Measurements from ENCODE around the gene CHRNA7. TPM values are rescaled to one million over a fixed set of nuclear protein-coding genes. Genes with fewer than 3 reads are reported as not detected.

Gene CHRNA7
- total RNA-seq, 4 donors from 2014 or later, result 0.20 to 10.2 (median 4.2) TPM

- no peak for DNase-seq
- no peaks in the 10 kb centered on the region for H3K27me3 ChIP-seq
- in situ Hi-C loops (cut with MboI; ENCODE audit: low pct_ligation_motif_present in 1 of 4, low pct_unique_long_range_greater_than_20kb in 1 of 4, low sequenced_read_pairs in 3 of 4), result no loop called here
- intact Hi-C loops (cut with DNase I; ENCODE audit: low total_unique reads), result no loop called here
- H3K4me1 ChIP-seq, result peaks cover 0 to 11% (median 9%) of the 10 kb centered on the region in 4 donors
- 79 to 93% methylated on average over 4 to 7 of the region's 7 CpGs for WGBS, 2 donors (ENCODE audit: low coverage in 1 of 2)
- TF ChIP-seq EP300 (IDR thresholded peaks at IDR 0.05; ENCODE audit: low read depth) (no peak), POLR2A (IDR thresholded peaks at IDR 0.05) (no peak), POLR2AphosphoS5 (IDR thresholded peaks at IDR 0.05) (no peak)
- H3K9me3 ChIP-seq, result no peaks in the 10 kb centered on the region
- H3K4me3 ChIP-seq, result no peak overlapping the region
- no peak overlapping the region for H3K27ac ChIP-seq
- no peaks in the 10 kb centered on the region for H3K36me3 ChIP-seq
Observed at GRCh38 chr15:32041294-32041693, 11.0 kb downstream of the CHRNA7 start.

- Histone ChIP-seq H3K4me1 (peaks cover 0 to 11% (median 9%) of the 10 kb centered on the region in 4 donors), H3K27me3 (no peaks in the 10 kb centered on the region), H3K36me3 (no peaks in the 10 kb centered on the region), H3K27ac (no peak overlapping the region), H3K9me3 (no peaks in the 10 kb centered on the region), H3K4me3 (no peak overlapping the region)
- TF ChIP-seq EP300 (IDR thresholded peaks at IDR 0.05; ENCODE audit: low read depth) (no peak), CTCF (IDR thresholded peaks at IDR 0.05) (peak in 3 of 5 experiments; percentile 17 to 34 (median 20))
- WGBS, 2 donors (ENCODE audit: low coverage in 1 of 2), result 12 to 33% methylated on average over 1 of the region's 1 CpG
- intact Hi-C loops (cut with DNase I; ENCODE audit: low total_unique reads), result no loop called here
- in situ Hi-C loops (cut with MboI; ENCODE audit: low pct_ligation_motif_present in 1 of 4, low pct_unique_long_range_greater_than_20kb in 1 of 4, low sequenced_read_pairs in 3 of 4), result no loop called here
- DNase-seq, result no peak
Observed at GRCh38 chr15:32042269-32042972, 12.1 kb downstream of the CHRNA7 start.

- in situ Hi-C loops (cut with MboI; ENCODE audit: low pct_ligation_motif_present in 1 of 4, low pct_unique_long_range_greater_than_20kb in 1 of 4, low sequenced_read_pairs in 3 of 4) (no loop called here), intact Hi-C loops (cut with DNase I; ENCODE audit: low total_unique reads) (no loop called here)
- Histone ChIP-seq H3K36me3 (no peaks in the 10 kb centered on the region), H3K4me3 (no peak overlapping the region), H3K27me3 (no peaks in the 10 kb centered on the region), H3K4me1 (no peaks in the 10 kb centered on the region), H3K27ac (no peak overlapping the region), H3K9me3 (no peaks in the 10 kb centered on the region)
- TF ChIP-seq EP300 (IDR thresholded peaks at IDR 0.05; ENCODE audit: low read depth) (no peak), CTCF (IDR thresholded peaks at IDR 0.05) (no peak), POLR2AphosphoS5 (IDR thresholded peaks at IDR 0.05) (no peak), POLR2A (IDR thresholded peaks at IDR 0.05) (no peak)
- 11 to 31% methylated on average over 2 to 5 of the region's 5 CpGs for WGBS, 2 donors (ENCODE audit: low coverage in 1 of 2)
- DNase-seq, result no peak
Observed at GRCh38 chr15:32053719-32054118, 23.4 kb downstream of the CHRNA7 start.

- Histone ChIP-seq H3K36me3 (no peaks in the 10 kb centered on the region), H3K4me1 (no peaks in the 10 kb centered on the region), H3K27me3 (no peaks in the 10 kb centered on the region), H3K27ac (no peak overlapping the region), H3K4me3 (no peak overlapping the region), H3K9me3 (no peaks in the 10 kb centered on the region)
- WGBS, 2 donors (ENCODE audit: low coverage in 1 of 2), result 51 to 62% methylated on average over 2 to 4 of the region's 4 CpGs
- in situ Hi-C loops (cut with MboI; ENCODE audit: low pct_ligation_motif_present in 1 of 4, low pct_unique_long_range_greater_than_20kb in 1 of 4, low sequenced_read_pairs in 3 of 4) (no loop called here), intact Hi-C loops (cut with DNase I; ENCODE audit: low total_unique reads) (no loop called here)
- no peak for DNase-seq
- TF ChIP-seq EP300 (IDR thresholded peaks at IDR 0.05; ENCODE audit: low read depth) (no peak), CTCF (IDR thresholded peaks at IDR 0.05) (no peak), POLR2AphosphoS5 (IDR thresholded peaks at IDR 0.05) (no peak)
Observed at GRCh38 chr15:32057876-32058425, 27.6 kb downstream of the CHRNA7 start.
